Uterus (tissue), 2 donors: ENCODE measurements around the gene ABL1.

ENCODE experiments used
- POLR2A ChIP-seq, 2 donors: fragments of 450-650 bp; IDR thresholded peaks; one replicate each; pipeline ENCODE4 v1.6.1; 2016; ENCODE audit warnings: antibody characterized with exemption in 2 of 2, mild to moderate bottlenecking in 1 of 2, moderate library complexity in 1 of 2
- TF ChIP-seq, protein P1 (sequence below), 4 experiments: fragments of 200-600 bp in 2 of 4; fragments of 450-650 bp in 2 of 4; sonication (generic) in 2 of 4; IDR thresholded peaks; one replicate each; pipeline ENCODE4 v1.5.1; 2016 to 2019; ENCODE audit warnings: antibody characterized with exemption in 4 of 4, mild to moderate bottlenecking in 2 of 4, moderate library complexity in 1 of 4

DNA sequence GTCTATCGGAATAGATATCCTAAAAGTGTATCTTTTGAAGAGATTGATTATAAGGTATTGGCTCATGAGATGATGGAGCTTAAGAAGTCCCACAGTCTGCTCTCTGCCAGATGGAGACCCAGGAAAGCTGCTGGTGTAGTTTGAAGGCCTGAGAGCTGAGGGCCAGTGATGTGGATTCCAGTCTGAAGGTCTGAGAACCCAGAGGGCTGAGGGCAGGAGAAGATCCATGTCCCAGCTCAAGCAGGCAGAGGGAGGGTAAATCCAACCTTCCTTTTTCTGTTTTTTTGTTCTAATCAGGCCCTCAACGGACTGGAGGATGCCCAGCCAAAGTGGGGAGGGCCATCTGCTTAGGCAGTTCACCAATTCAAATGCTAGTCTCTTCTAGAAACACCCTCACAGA lies 11.0 kb upstream of the ABL1 start:
- TF ChIP-seq, protein P1, sequence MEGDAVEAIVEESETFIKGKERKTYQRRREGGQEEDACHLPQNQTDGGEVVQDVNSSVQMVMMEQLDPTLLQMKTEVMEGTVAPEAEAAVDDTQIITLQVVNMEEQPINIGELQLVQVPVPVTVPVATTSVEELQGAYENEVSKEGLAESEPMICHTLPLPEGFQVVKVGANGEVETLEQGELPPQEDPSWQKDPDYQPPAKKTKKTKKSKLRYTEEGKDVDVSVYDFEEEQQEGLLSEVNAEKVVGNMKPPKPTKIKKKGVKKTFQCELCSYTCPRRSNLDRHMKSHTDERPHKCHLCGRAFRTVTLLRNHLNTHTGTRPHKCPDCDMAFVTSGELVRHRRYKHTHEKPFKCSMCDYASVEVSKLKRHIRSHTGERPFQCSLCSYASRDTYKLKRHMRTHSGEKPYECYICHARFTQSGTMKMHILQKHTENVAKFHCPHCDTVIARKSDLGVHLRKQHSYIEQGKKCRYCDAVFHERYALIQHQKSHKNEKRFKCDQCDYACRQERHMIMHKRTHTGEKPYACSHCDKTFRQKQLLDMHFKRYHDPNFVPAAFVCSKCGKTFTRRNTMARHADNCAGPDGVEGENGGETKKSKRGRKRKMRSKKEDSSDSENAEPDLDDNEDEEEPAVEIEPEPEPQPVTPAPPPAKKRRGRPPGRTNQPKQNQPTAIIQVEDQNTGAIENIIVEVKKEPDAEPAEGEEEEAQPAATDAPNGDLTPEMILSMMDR (IDR thresholded peaks at IDR 0.05): no peak
- TF ChIP-seq POLR2A (IDR thresholded peaks at IDR 0.05): no peak
